Neuron (in vitro differentiated cells): ENCODE data around the gene TBC1D7.

ENCODE experiments used
- H2AFZ ChIP-seq: one replicate; pipeline ENCODE4 v1.6.1; 2013; ENCODE audit warnings: low read depth, mild to moderate bottlenecking, inconsistent platforms, low read length, moderate library complexity
- H3K27me3 ChIP-seq: one replicate; pipeline ENCODE4 v1.6.1; 2013; ENCODE audit warnings: low read length; ENCODE audit not compliant: insufficient read depth
- H3K36me3 ChIP-seq: one replicate; pipeline ENCODE4 v1.6.1; 2013; ENCODE audit warnings: low read length; ENCODE audit not compliant: insufficient read depth
- H3K4me1 ChIP-seq: one replicate; pipeline ENCODE4 v1.6.1; 2013; ENCODE audit warnings: low read length; ENCODE audit not compliant: insufficient read depth
- H3K4me3 ChIP-seq: 2 replicates; pipeline ENCODE4 v1.5.1; 2013; ENCODE audit warnings: mild to moderate bottlenecking, low read length, moderate library complexity
- H3K9me3 ChIP-seq: one replicate; pipeline ENCODE4 v1.6.1; 2013; ENCODE audit warnings: low read length

Gene TBC1D7

DNA sequence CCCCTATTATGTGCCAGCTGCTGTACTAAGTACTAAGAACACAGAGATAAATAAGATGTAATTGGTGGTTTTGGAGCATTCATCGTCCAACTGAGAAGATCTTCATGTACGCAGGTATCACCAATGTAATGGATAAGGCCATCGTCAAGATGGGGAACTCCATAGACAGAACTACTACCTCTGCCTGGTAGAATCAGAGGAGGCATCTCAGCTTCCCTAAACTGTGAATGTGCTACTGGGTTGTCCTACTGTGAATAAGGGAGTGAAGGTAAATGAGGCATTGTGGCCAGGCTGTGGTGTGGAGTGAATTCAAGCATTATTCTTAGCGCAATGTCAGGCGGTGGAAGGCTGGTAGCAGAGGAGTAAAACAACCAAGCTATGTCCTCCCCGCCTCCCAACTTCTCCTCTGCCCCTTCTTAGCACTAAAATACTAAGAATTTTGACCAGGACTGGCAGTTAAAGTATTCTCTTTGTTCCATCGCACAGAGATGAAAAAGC lies 68.2 kb downstream of the TBC1D7 start:
- Histone ChIP-seq H3K4me1 (no peaks in the 10 kb centered on the region), H3K4me3 (no peak overlapping the region), H3K27me3 (no peaks in the 10 kb centered on the region), H3K36me3 (no peaks in the 10 kb centered on the region), H3K9me3 (no peaks in the 10 kb centered on the region), H2AFZ (no peak overlapping the region)

DNA sequence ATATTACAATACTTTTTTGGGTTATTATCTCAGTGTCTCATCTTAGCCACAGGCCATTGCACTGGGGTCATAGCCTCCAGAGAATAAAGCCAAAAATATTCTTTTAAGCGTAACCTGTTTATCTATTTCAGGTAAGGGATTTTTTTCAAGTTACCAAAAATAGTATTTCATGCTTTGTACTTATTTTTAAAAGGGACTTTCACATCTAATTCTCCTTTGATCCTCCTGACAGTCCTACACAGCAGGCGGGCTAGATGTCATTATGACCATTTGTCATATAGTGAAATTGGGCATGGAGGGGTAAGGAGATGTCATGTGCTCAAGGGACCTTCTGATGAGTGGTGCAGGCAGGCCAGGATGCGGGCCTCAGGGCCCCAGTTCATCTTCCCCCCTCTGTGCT lies 68.9 kb downstream of the TBC1D7 start:
- Histone ChIP-seq H3K4me1 (no peaks in the 10 kb centered on the region), H3K36me3 (no peaks in the 10 kb centered on the region), H3K9me3 (no peaks in the 10 kb centered on the region), H3K4me3 (no peak overlapping the region), H2AFZ (no peak overlapping the region), H3K27me3 (no peaks in the 10 kb centered on the region)

DNA sequence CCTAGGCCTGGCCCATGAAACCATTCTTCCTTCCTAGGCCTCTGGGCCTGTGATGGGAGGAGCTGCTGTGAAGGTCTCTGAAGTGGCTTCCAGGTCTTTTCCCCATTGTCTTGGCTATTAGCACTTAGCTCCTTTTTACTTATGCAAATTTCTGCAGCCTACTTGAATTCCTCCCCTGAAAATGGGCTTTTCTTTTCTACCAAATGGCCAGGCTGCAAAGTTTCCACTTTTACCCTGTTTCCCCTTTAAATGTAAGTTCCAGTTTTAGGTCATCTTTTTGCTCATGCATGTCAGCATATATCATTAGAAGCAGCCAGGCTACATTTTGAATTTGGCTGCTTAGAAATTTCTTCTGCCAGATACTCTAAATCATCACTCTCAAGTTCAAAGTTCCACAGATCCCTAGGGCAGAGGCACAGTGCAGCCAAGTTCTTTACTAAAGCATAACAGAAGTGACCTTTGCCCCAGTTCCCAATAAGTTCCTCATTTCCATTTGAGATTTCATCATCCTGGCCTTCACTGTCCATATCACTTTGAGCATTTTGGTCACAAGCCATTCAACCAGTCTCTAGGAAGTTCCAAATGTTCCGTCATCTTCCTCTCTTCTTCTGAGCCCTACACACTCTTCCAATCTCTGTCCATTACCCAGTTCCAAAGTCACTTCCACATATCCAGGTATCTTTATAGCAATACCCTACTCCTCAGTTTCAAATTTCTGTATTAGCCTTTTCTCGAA lies 71.9 kb downstream of the TBC1D7 start:
- Histone ChIP-seq H3K4me1 (no peaks in the 10 kb centered on the region), H3K4me3 (no peak overlapping the region), H3K27me3 (no peaks in the 10 kb centered on the region), H3K9me3 (no peaks in the 10 kb centered on the region), H3K36me3 (no peaks in the 10 kb centered on the region), H2AFZ (no peak overlapping the region)
